K562 (cell line): Measurements from ENCODE around the gene NBR1. TPM values are rescaled to one million over a fixed set of nuclear protein-coding genes. Genes with fewer than 3 reads are reported as not detected.

Experiments
- ARID2 ChIP-seq: fragments of 450-650 bp; IDR thresholded peaks from 2 replicates; pipeline ENCODE4 v1.6.1; 2017; ENCODE audit warnings: antibody characterized with exemption, mild to moderate bottlenecking
- CBFA2T2 ChIP-seq: fragments of 450-650 bp; conservative IDR thresholded peaks from 2 replicates; pipeline ENCODE4 v1.6.1; 2017; ENCODE audit warnings: mild to moderate bottlenecking
- CCAR2 ChIP-seq: fragments of 200-400 bp; formaldehyde crosslinking; IDR thresholded peaks from 2 replicates; pipeline ENCODE4 v1.6.1; 2017; ENCODE audit warnings: mild to moderate bottlenecking, low read depth, low read length
- ELF2 ChIP-seq: fragments of 250-450 bp; sonication (Bioruptor Pico); IDR thresholded peaks from 2 replicates; pipeline ENCODE4 v1.5.0; 2021; ENCODE audit warnings: mild to moderate bottlenecking
- FOXK2 ChIP-seq, 2 experiments: fragments of 450-650 bp; IDR thresholded peaks in 1 of 2; conservative IDR thresholded peaks in 1 of 2; 2 replicates each; pipeline ENCODE4 v1.6.1; 2016; ENCODE audit warnings: low read depth in 2 of 2, mild to moderate bottlenecking in 1 of 2
- HCFC1 ChIP-seq: IDR thresholded peaks from 2 replicates; pipeline ENCODE4 v1.6.1; 2012; ENCODE audit warnings: low read depth, low read length, improper control_type of control experiment
- MED1 ChIP-seq: sonication (generic); formaldehyde crosslinking; IDR thresholded peaks from 2 replicates; pipeline ENCODE4 v1.8.1; 2023; ENCODE audit warnings: missing genetic modification reagents, borderline replicate concordance
- MYNN ChIP-seq, 2 experiments: sonication (generic); formaldehyde crosslinking in 1 of 2; IDR thresholded peaks; 2 replicates each; pipeline versions ENCODE4 v1.5.0 to v1.6.1; 2016 to 2020; ENCODE audit warnings: antibody characterized with exemption in 1 of 2, missing genetic modification reagents in 1 of 2
- PHF20 ChIP-seq: fragments of 450-650 bp; IDR thresholded peaks from 2 replicates; pipeline ENCODE4 v1.6.1; 2018; ENCODE audit not compliant: partially characterized antibody
- RFX5 ChIP-seq: IDR thresholded peaks from 2 replicates; pipeline ENCODE4 v1.6.1; 2011; ENCODE audit warnings: low read depth, mild to moderate bottlenecking, improper control_type of control experiment, low read length
- SP1 ChIP-seq: sonication (generic); formaldehyde crosslinking; IDR thresholded peaks from 2 replicates; pipeline ENCODE4 v1.8.1; 2022; ENCODE audit warnings: mild to moderate bottlenecking, missing genetic modification reagents
- YY1 ChIP-seq, 3 experiments: IDR thresholded peaks; 2 replicates each; pipeline ENCODE4 v1.6.1; 2011; ENCODE audit warnings: low read length in 2 of 3, mild to moderate bottlenecking in 2 of 3, moderate library complexity in 2 of 3, borderline replicate concordance in 1 of 3, control low read depth in 1 of 3, low read depth in 1 of 3; ENCODE audit not compliant: insufficient read depth in 3 of 3, insufficient replicate concordance in 2 of 3, control insufficient read depth in 1 of 3, insufficient read length in 1 of 3; ENCODE audit errors: extremely low read depth in 1 of 3
- ZNF347 ChIP-seq: fragments of 450-650 bp; formaldehyde crosslinking; IDR thresholded peaks from 2 replicates; pipeline ENCODE4 v1.4.0; 2020; ENCODE audit warnings: low read depth, mild to moderate bottlenecking, moderate library complexity
- ZNF354B ChIP-seq: fragments of 250-450 bp; sonication (Bioruptor Pico); IDR thresholded peaks from 2 replicates; pipeline ENCODE4 v1.4.0; 2020
- ZNF780A ChIP-seq: fragments of 250-450 bp; sonication (Bioruptor Pico); IDR thresholded peaks from 2 replicates; pipeline ENCODE4 v1.5.0; 2021; ENCODE audit warnings: mild to moderate bottlenecking
- ZSCAN29 ChIP-seq: fragments of 450-650 bp; IDR thresholded peaks from 2 replicates; pipeline ENCODE4 v1.6.1; 2017
- polyA plus RNA-seq, 8 experiments: library from polyadenylated mRNA; depleted of rRNA in 4 of 8; stranded (reverse) in 5 of 8; unstranded in 3 of 8; fragments of >200 nt; fragmentation: Nextera tagmentation in 2 of 8; fragmentation: Illumina TruSeq in 1 of 8; extraction: Ambion mirVana in 2 of 8; extraction: Trizol in 1 of 8; gene quantifications; 2 replicates each; pipeline versions ENCODE4 v1.2.1 to v1.2.3, GENCODE V29; 2011 to 2014; ENCODE audit warnings: inconsistent platforms in 1 of 8, missing spikeins in 1 of 8
- total RNA-seq, 7 experiments: library from RNA; depleted of rRNA in 6 of 7; stranded (reverse); fragments of >200 nt in 6 of 7; fragmentation: Illumina TruSeq in 2 of 7; extraction: Trizol in 2 of 7; gene quantifications; 2 replicates each; pipeline versions ENCODE4 v1.2.1 to v1.2.3, GENCODE V29; 2011 to 2021; ENCODE audit warnings: low replicate concordance in 1 of 7
- TF ChIP-seq, protein P1 (sequence below): fragments of 450-650 bp; IDR thresholded peaks from 2 replicates; pipeline ENCODE4 v1.6.1; 2014; ENCODE audit warnings: low read depth, mild to moderate bottlenecking, moderate library complexity, borderline replicate concordance
- TF ChIP-seq, protein P2 (sequence below): sonication (generic); formaldehyde crosslinking; IDR thresholded peaks from 2 replicates; pipeline ENCODE4 v1.9.0; 2022; ENCODE audit warnings: mild to moderate bottlenecking, missing genetic modification reagents
- TF ChIP-seq, protein P3 (sequence below): fragments of 450-650 bp; IDR thresholded peaks from 2 replicates; pipeline ENCODE4 v1.6.1; 2017; ENCODE audit warnings: mild to moderate bottlenecking, moderate library complexity
- TF ChIP-seq, protein P4 (sequence below): fragments of 150-350 bp; IDR thresholded peaks from 2 replicates; pipeline ENCODE4 v1.6.1; 2014; ENCODE audit warnings: low read depth, mild to moderate bottlenecking, low read length, borderline replicate concordance

NBR1 gene
- total and polyA plus RNA-seq, 9 of the 15 experiments (the other 6 are each of a cell fraction or from before 2014, with no cell fraction given): 4.2 to 70.1 (median 39.9) TPM

DNA sequence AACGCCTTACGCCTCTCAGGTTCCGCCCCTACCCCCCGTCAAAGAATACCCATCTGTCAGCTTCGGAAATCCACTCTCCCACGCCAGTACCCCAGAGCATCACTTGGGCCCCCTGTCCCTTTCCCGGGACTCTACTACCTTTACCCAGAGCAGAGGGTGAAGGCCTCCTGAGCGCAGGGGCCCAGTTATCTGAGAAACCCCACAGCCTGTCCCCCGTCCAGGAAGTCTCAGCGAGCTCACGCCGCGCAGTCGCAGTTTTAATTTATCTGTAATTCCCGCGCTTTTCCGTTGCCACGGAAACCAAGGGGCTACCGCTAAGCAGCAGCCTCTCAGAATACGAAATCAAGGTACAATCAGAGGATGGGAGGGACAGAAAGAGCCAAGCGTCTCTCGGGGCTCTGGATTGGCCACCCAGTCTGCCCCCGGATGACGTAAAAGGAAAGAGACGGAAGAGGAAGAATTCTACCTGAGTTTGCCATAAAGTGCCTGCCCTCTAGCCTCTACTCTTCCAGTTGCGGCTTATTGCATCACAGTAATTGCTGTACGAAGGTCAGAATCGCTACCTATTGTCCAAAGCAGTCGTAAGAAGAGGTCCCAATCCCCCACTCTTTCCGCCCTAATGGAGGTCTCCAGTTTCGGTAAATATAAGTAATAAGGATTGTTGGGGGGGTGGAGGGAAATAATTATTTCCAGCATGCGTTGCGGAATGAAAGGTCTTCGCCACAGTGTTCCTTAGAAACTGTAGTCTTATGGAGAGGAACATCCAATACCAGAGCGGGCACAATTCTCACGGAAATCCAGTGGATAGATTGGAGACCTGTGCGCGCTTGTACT is 45.7 kb upstream of the NBR1 start, which contains the start of gene BRCA1 (continued):
- TF ChIP-seq, protein P1, sequence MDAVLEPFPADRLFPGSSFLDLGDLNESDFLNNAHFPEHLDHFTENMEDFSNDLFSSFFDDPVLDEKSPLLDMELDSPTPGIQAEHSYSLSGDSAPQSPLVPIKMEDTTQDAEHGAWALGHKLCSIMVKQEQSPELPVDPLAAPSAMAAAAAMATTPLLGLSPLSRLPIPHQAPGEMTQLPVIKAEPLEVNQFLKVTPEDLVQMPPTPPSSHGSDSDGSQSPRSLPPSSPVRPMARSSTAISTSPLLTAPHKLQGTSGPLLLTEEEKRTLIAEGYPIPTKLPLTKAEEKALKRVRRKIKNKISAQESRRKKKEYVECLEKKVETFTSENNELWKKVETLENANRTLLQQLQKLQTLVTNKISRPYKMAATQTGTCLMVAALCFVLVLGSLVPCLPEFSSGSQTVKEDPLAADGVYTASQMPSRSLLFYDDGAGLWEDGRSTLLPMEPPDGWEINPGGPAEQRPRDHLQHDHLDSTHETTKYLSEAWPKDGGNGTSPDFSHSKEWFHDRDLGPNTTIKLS: peak; percentile 84; the same call in 1 of the 2 replicates
- no peak for TF ChIP-seq CCAR2
- TF ChIP-seq FOXK2 (conservative IDR thresholded peaks at IDR 0.05 in 1 of 2, IDR thresholded peaks at IDR 0.05 in 1 of 2; ENCODE audit: low read depth in 2 of 2): peak; percentile 61 to 82; a peak in 3 of 4 replicates
- TF ChIP-seq ZNF354B (CRISPR knock-in tag): no peak
- TF ChIP-seq, protein P2, sequence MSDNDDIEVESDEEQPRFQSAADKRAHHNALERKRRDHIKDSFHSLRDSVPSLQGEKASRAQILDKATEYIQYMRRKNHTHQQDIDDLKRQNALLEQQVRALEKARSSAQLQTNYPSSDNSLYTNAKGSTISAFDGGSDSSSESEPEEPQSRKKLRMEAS (CRISPR knock-in tag): no peak
- TF ChIP-seq ZNF347 (CRISPR knock-in tag): no peak
- peak in 1 of 3 experiments; percentile 62 for TF ChIP-seq YY1 (IDR thresholded peaks at IDR 0.05; ENCODE audit: borderline replicate concordance in 1 of 3, control insufficient read depth in 1 of 3, extremely low read depth in 1 of 3, insufficient read depth in 3 of 3, insufficient read length in 1 of 3, insufficient replicate concordance in 2 of 3, low read depth in 1 of 3, low read length in 2 of 3)
- peak; percentile 55 for TF ChIP-seq RFX5
- TF ChIP-seq, protein P3, sequence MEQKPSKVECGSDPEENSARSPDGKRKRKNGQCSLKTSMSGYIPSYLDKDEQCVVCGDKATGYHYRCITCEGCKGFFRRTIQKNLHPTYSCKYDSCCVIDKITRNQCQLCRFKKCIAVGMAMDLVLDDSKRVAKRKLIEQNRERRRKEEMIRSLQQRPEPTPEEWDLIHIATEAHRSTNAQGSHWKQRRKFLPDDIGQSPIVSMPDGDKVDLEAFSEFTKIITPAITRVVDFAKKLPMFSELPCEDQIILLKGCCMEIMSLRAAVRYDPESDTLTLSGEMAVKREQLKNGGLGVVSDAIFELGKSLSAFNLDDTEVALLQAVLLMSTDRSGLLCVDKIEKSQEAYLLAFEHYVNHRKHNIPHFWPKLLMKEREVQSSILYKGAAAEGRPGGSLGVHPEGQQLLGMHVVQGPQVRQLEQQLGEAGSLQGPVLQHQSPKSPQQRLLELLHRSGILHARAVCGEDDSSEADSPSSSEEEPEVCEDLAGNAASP: no peak
- peak; percentile 78 for TF ChIP-seq HCFC1
- no peak for TF ChIP-seq MYNN (IDR thresholded peaks at IDR 0.05)
- TF ChIP-seq MYNN (CRISPR knock-in tag; IDR thresholded peaks at IDR 0.05): no peak
- no peak for TF ChIP-seq MED1 (CRISPR knock-in tag)
- TF ChIP-seq SP1 (CRISPR knock-in tag): peak; percentile 40; the same call in 1 of the 2 replicates
- TF ChIP-seq ZSCAN29: no peak
- TF ChIP-seq, protein P4, sequence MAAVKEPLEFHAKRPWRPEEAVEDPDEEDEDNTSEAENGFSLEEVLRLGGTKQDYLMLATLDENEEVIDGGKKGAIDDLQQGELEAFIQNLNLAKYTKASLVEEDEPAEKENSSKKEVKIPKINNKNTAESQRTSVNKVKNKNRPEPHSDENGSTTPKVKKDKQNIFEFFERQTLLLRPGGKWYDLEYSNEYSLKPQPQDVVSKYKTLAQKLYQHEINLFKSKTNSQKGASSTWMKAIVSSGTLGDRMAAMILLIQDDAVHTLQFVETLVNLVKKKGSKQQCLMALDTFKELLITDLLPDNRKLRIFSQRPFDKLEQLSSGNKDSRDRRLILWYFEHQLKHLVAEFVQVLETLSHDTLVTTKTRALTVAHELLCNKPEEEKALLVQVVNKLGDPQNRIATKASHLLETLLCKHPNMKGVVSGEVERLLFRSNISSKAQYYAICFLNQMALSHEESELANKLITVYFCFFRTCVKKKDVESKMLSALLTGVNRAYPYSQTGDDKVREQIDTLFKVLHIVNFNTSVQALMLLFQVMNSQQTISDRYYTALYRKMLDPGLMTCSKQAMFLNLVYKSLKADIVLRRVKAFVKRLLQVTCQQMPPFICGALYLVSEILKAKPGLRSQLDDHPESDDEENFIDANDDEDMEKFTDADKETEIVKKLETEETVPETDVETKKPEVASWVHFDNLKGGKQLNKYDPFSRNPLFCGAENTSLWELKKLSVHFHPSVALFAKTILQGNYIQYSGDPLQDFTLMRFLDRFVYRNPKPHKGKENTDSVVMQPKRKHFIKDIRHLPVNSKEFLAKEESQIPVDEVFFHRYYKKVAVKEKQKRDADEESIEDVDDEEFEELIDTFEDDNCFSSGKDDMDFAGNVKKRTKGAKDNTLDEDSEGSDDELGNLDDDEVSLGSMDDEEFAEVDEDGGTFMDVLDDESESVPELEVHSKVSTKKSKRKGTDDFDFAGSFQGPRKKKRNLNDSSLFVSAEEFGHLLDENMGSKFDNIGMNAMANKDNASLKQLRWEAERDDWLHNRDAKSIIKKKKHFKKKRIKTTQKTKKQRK: no peak
- TF ChIP-seq CBFA2T2: no peak
- no peak for TF ChIP-seq ARID2
- peak; percentile 99 for TF ChIP-seq ELF2 (CRISPR knock-in tag)
- no peak for TF ChIP-seq ZNF780A (CRISPR knock-in tag)
- TF ChIP-seq PHF20: peak; percentile 98
